Activated CD4-positive, alpha-beta T cell treated with anti-CD3 and anti-CD28 coated beads, Interleukin-2, Interleukin-4, amounts not matched to agents 100 ng/mL and 50 ng/mL, durations not matched to agents 16 hours and 8 hours (primary cell): ENCODE measurements around the gene ARIH1.

Experiments
- DNase-seq: peaks from one replicate; pipeline ENCODE4 v3.0.0-alpha.2; 2020; ENCODE audit warnings: low spot score

The ARIH1 gene

GRCh38 chr15:72487070-72487797, 13.1 kb downstream of the ARIH1 start:
- DNase-seq: no peak

- no peak for DNase-seq
Observed at GRCh38 chr15:72488558-72488957, 14.4 kb downstream of the ARIH1 start.

- DNase-seq: no peak
Observed at GRCh38 chr15:72489943-72490554, 15.9 kb downstream of the ARIH1 start.

- DNase-seq: no peak
Observed at GRCh38 chr15:72491768-72492167, 17.6 kb downstream of the ARIH1 start.

- no peak for DNase-seq
Observed at GRCh38 chr15:72492733-72493132, 18.6 kb downstream of the ARIH1 start.

- no peak for DNase-seq
Observed at GRCh38 chr15:72493220-72493619, 19.1 kb downstream of the ARIH1 start.

- no peak for DNase-seq
Observed at GRCh38 chr15:72495007-72495406, 20.9 kb downstream of the ARIH1 start.

GRCh38 chr15:72496783-72497182, 22.7 kb downstream of the ARIH1 start:
- DNase-seq: no peak

- no peak for DNase-seq
Observed at GRCh38 chr15:72497402-72497801, 23.3 kb downstream of the ARIH1 start.

- DNase-seq: no peak
Observed at GRCh38 chr15:72502220-72502809, 28.2 kb downstream of the ARIH1 start.

GRCh38 chr15:72503147-72503546, 29.0 kb downstream of the ARIH1 start:
- DNase-seq: no peak

GRCh38 chr15:72507402-72508092, 33.4 kb downstream of the ARIH1 start:
- no peak for DNase-seq

GRCh38 chr15:72509484-72509883, 35.4 kb downstream of the ARIH1 start:
- DNase-seq: no peak

- DNase-seq: no peak
Observed at GRCh38 chr15:72511536-72511935, 37.4 kb downstream of the ARIH1 start.

- DNase-seq: no peak
Observed at GRCh38 chr15:72515591-72516389, 41.7 kb downstream of the ARIH1 start.

GRCh38 chr15:72516777-72517176, 42.6 kb downstream of the ARIH1 start:
- DNase-seq: no peak

GRCh38 chr15:72521682-72522081, 47.6 kb downstream of the ARIH1 start:
- DNase-seq: no peak

- no peak for DNase-seq
Observed at GRCh38 chr15:72532991-72533601, 59.0 kb downstream of the ARIH1 start.

- DNase-seq: peak; percentile 39
Observed at GRCh38 chr15:72534523-72534922, 60.4 kb downstream of the ARIH1 start.

- no peak for DNase-seq
Observed at GRCh38 chr15:72535911-72536310, 61.8 kb downstream of the ARIH1 start.

- DNase-seq: no peak
Observed at GRCh38 chr15:72536506-72536905, 62.4 kb downstream of the ARIH1 start.

GRCh38 chr15:72538931-72539330, 64.8 kb downstream of the ARIH1 start:
- no peak for DNase-seq
